Hepatocyte (in vitro differentiated cells): Measurements from ENCODE around the gene SCFD1.

Experiments used
- EZH2 ChIP-seq: fragments of 200-600 bp; sonication (generic); IDR thresholded peaks from 2 replicates; pipeline ENCODE4 v1.6.1; 2016; ENCODE audit warnings: antibody characterized with exemption, mild to moderate bottlenecking, borderline replicate concordance
- TF ChIP-seq, protein P1 (sequence below): fragments of 200-600 bp; sonication (generic); IDR thresholded peaks from 2 replicates; pipeline ENCODE4 v1.5.1; 2016; ENCODE audit warnings: antibody characterized with exemption, mild to moderate bottlenecking; ENCODE audit not compliant: poor library complexity

DNA sequence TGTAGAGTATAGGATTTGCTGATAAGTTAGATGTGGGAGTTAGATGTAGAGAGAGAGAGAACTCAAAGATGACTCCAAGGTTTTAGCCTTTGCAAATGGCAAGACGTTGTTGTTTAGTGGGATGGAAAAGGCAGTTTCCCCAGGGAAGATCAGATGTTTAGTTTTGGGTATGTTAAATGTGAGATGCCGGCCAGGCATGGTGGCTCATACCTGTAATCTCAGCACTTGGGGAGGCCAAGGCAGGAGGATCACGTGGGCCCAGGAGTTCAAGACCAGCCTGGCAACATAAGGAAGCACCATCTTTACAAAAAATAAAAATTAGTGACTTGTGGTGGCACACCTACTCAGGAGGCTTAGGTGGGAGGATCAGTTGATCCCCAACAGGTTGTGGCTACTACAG, 33.5 kb downstream of the SCFD1 start:
- TF ChIP-seq, protein P1, sequence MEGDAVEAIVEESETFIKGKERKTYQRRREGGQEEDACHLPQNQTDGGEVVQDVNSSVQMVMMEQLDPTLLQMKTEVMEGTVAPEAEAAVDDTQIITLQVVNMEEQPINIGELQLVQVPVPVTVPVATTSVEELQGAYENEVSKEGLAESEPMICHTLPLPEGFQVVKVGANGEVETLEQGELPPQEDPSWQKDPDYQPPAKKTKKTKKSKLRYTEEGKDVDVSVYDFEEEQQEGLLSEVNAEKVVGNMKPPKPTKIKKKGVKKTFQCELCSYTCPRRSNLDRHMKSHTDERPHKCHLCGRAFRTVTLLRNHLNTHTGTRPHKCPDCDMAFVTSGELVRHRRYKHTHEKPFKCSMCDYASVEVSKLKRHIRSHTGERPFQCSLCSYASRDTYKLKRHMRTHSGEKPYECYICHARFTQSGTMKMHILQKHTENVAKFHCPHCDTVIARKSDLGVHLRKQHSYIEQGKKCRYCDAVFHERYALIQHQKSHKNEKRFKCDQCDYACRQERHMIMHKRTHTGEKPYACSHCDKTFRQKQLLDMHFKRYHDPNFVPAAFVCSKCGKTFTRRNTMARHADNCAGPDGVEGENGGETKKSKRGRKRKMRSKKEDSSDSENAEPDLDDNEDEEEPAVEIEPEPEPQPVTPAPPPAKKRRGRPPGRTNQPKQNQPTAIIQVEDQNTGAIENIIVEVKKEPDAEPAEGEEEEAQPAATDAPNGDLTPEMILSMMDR = no peak
- TF ChIP-seq EZH2 = no peak
